GM21447 (cell line): ENCODE measurements around the gene PRG3.
"Not testable (repeated sequence)": the region's sequence is repeated elsewhere in the genome, so short reads cannot be mapped to it uniquely, and the experiment has no call there.

Source experiments
- ATAC-seq: cut with Tn5 transposase; IDR thresholded peaks from one replicate; pipeline ENCODE4 v1.9.1; 2021; ENCODE audit not compliant: unreplicated experiment

PRG3 gene

DNA sequence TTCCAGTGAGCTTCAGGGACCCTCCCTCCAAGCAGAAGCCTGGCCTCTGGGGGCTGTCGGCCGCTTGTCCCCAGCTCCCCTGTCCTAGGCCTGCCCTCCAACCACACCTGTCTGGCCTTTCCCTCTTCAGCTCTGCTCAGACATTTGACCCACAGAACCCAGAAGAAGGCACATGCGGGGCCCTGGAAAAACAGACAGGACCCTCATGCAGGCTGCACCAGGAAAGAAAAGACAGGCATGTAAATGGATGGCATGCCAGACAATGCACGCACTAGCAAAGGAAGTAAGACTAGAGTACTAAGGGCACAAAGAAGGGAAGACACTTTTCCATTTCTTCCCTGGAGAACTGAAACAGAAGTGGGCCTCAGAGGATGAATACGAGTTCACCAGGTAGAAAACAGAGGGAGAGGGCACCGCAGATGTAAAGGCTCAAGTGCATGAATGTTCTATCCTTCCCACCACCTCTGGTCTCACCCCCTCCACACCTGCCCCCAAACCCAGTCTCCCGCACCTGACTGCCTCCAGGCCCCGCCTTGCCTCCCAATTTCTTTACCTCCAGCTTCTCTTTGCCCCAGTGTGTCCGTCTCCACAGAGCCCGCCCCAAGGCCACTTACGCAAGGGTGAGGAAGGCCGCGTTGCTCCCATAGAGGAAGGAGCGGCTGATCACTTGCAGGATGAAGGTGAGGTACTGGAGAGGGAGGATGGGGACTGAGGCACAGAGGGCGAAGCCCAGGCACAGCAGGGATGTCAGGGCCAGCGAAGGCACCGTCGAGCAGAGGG, 28.6 kb upstream of the PRG3 start:
- ATAC-seq, result no peak

DNA sequence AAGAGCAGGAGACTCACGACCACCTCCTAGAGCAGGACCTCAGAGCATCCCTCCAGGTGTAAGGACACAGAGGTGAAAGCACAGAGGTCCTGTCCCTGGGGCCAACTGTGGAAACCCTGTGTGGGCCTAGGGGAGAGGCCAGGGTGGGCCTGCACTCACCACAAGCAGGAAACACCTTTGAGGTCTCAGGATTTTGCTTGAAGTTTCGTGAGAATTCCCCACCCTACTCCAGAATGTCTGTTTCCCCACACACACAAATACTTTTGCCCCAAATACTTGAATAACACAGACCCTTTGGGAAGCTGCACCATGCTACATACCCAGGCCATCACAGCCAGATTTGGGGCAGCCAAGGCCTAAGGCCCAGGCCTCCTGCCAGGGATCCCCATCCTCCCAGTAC, 27.8 kb upstream of the PRG3 start:
- no peak for ATAC-seq

DNA sequence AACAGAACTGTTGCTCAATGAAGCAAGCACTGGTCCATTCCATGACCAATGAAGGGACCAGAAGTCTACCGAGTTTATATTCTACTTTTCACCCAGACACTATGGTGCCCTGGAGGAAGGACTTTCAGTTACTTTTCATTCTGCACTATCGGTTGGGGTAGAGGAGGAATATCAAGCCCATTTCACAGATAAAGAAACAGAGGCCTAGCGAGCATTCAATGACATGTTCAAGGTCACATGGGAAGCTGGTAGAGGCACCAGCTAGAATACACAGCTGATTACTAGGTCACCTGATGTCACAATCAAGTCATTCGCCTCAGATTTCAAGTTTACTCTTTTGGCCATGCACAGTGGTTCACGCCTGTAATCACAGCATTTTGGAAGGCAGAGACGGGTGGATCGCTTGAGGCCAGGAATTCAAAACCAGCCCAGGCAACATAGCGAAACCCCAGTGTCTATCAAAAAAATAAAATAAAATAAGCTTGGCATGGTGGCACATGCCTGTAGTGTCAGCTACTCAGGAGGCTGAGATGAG, 27.1 kb upstream of the PRG3 start:
- no peak for ATAC-seq

DNA sequence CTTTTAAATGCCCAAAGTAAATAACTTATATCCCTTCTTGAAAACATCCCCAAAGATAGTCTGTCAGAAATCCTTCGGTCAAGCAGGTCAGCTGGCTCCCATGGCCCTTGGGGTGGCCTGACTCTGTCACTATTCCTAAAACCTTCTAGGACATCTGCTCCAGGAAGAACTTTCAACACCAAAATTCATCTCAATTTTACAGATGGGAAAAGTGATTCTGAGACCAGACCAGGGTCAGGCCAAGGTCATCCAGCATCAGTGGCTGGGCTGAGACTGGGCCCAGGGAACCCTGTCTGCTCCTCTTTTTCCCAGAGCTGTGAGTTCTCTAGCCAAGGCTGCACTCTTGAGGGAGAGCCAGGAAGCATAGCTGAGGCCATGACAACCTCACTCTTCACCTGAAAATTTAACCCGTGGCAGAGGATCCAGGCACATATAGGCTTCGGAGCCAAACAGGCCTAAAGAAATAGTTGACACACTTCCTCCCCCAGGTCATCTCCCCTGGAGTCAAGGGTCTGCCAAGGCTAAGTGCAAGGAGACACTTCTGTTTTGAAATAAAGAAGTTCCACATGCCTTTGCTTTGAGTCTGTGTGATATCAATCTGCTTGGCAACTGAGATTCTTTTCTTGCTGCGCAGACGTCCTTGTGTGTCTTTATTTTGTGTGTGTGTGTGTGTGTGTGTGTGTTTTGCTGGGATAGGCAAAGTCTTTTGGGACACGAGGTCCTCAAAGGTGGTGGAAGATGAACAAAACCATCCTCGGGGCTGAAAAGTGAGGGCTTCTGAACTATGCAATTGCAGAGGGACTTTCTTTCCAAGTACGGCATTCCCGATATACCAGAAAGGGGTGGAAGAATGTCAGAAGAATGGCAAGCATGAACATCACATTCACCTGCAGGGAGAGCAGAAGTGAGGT, 26.3 kb upstream of the PRG3 start:
- no peak for ATAC-seq

DNA sequence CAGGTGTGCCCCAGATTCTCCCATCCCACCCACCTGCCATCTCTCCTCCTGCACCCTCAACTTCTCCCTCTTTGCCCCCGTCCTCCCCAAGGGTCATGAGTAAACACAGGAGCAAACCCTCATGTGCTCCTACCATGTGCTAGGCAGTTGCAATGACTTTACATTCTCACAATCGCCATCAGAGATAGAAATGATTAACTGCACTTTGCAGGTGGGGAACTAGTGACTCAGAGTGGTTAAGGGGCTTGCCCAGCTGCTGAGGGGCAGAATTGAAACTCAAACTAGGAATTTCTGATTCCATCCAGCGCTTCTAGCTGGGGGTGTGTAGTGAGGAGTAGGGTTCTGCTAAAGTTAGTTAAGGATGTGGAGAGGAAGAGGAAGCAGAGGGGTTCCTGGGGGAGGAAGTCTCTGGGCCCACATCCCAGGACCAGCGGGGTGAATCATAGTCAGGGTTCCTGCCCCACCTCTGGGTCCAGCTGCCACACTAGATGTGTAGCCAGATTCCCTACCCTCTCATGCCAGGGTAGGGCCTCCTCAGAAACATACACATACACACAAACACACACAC, 25.5 kb upstream of the PRG3 start:
- peak; percentile 88 for ATAC-seq

DNA sequence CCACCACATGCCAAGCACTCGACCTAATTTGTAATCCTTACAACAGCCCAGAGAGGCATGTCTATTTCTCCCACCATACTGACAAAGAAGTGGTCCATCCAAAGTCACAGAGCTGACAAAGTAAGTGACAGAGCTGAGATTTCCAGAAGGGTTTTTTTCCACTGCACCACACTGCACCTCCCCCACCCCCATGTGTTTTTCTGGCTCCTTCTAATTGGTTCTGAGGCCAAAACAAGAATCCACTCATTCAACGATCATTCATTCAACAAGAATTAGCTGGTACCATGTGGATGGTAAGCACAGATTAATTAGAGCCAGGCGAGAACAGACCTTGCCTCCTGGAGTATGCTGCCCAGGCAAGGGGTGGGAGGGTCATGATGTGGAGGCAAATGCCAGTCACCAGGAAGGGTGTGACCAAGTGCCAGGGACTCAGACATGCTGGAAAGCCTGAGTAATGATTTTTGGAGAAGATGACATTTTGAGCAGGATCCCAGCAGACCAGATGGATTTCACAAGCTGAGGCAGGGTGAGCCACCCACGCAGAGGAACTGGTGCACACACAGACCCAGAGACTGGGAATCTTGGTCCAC, 24.4 kb upstream of the PRG3 start:
- ATAC-seq, result no peak

DNA sequence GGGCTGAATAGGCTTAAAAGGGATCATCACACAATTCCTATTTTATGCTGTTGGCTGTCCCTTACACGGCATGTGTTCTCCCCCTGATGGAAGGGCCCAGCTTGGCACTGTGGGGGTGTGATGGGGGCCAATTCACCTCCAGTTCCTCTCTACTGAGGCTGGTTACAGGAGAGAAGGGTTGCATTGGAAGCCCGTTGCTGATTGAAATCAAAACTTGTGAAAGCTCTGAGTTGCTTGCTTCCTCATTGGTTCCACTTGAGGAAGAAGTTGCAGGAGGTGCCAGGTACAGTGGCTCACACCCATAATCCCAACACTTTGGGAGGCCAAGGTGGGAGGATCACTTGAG, 22.8 kb upstream of the PRG3 start:
- ATAC-seq, result no peak

DNA sequence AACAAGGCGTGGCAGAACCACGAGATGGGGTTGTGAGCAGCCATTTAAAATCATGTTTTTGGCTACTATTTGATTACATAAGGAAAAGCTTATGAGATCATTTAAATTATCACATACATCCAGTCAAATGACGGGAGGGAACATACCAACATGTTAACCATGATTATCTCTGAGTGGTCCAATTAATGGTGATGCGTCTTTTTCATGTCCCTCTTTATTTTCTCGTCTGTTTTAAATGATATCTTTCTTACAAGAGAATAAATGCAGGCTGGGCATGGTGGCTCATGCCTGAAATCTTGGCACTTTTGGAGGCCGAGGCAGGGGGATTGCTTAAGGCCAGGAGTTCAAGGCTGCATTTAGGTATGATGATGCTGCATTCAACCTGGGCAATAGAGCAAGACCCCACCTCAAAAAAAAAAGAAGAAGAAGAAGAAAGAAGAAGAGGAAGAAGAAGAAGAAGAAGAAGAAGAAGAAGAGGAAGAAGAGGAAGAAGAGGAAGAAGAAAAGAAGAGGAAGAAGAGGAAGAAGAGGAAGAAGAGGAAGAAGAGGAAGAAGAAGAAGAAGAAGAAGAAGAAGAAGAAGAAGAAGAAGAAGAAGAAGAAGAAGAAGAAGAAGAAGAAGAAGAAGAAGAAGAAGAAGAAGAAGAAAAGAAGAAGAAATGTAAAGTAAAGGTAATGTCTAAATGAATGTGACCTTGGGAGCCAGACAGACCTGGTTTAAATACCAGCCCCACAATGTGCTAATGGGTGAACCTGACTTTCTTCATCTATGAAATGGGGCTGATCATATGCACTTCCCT, 22.3 kb upstream of the PRG3 start:
- ATAC-seq, result not testable (repeated sequence)

DNA sequence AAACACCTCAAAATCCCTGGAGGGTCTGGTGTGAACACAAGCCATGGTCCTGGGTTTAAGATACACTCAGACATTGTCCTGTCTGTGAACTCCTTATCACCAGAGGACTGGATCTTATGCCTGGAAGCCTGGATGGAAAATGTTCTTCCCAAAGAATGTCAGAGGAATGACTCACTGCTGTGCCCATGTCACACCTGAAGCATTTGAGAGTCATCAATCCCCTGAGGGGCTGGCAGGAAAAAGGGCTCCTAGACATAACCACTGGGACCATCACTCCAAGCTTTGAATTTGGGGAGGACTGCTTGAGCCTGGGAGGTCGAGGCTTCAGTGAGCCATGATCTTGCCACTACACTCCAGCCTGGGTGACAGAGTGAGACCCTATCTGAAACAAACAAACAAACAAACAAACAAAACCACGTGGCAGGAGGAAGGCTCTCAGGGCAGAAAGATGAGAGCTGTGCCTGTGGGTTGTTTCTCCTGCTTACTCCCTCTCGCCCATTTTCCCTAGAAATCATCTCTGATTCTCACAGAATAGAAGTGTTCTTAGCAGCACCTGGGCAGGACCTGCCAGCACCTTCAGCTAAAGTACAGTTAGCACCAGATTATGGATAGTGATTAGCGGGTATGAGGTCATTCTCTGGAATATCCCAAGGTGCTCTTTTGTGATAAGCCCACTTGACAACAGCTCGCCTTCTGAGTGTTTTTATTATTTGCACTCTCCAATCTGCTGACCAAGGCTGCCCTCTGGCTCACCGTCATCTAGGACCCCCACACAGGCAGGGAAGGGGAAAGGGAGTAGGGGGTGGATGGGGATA, 21.4 kb upstream of the PRG3 start:
- ATAC-seq, result no peak

DNA sequence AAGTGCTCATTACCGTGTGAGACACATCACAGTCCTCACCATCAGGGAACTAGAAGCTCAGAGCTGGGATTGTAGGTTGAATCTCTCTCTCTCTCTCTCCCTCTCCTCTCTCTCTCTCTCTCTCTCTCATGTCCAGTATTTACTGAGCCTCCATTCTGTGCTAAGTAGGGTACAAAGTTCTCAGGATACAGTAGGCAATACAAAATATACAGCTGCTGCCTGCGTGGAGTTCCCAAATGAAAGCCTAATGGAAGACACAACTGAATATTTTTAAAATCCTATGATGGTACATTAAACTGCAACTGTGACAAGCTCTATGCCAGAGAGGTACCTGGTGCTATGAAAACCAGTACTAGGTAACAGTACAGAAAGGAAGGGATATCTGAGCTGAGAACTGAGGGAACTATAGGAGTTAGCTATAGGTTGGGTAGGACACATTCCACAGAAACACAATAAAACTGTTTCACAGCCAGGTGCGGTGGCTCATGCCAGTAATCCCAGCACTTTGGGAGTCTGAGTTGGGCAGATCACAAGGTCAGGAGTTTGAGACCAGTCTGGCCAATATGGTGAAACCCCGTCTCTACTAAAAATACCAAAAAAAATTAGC, 19.1 kb upstream of the PRG3 start:
- ATAC-seq, result no peak

DNA sequence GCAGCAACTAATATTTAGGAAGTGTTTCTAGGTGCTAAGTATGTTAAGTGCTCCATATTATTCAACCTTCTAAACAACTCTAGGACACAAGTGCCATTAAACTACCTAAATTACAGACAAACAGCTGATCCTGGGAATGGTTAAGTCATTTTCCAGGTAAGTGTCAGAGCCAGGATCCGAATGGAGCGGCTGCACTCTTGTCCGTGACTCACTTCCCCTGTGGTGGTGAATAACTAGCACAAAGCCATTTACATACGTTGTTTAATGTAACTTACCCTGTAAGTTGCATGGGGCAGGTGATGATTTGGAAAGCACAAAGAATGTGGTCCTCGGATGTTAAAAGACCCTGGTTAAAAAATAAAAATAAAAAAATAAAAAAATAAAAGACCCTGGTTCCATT, 18.3 kb upstream of the PRG3 start:
- no peak for ATAC-seq

DNA sequence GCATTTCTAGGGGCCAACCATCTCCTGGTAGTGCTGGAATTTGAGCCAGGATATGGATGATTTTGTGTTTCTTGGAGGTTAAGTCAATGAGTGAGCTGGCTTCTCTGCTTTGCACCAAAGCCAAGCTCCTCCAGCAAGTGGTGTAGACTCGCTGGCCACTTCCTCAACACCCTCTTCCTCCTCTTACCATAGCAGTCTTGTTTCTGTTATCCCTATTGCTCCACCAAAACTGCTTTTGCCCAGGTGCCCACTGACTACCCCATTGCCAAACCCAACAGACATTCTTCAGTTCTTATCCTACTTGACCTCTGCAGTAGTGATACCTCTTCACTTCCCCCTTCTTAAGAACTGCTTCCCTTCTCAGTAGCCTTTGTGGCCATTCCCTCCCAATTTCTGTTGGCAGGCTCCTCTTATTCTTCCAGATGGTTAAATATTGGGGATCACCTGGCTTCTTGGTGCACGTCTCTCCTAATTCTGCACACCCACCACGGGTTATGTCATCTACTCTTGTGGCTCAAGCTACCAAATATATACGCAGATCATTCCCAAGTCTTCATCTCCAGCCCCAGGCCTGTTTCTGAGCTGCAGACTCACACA, 16.5 kb upstream of the PRG3 start:
- no peak for ATAC-seq

DNA sequence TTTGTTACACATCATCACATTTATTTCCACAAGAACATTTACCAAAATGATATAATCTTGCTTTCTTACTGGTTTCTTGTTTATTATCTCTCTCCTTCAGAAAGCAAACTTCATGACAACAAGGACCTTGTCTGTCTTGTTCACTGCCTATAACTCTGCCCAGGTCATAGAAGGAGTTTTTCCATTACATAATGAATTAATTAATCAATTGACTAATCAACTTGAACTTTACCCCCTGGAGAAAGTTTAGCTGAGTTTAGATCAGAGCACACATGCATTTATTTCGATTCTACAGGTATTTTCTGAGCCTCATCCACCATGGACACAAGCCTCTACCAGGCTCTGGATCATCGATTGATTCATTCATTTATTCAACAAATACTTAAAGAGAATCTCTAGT, 15.8 kb upstream of the PRG3 start:
- ATAC-seq, result no peak

DNA sequence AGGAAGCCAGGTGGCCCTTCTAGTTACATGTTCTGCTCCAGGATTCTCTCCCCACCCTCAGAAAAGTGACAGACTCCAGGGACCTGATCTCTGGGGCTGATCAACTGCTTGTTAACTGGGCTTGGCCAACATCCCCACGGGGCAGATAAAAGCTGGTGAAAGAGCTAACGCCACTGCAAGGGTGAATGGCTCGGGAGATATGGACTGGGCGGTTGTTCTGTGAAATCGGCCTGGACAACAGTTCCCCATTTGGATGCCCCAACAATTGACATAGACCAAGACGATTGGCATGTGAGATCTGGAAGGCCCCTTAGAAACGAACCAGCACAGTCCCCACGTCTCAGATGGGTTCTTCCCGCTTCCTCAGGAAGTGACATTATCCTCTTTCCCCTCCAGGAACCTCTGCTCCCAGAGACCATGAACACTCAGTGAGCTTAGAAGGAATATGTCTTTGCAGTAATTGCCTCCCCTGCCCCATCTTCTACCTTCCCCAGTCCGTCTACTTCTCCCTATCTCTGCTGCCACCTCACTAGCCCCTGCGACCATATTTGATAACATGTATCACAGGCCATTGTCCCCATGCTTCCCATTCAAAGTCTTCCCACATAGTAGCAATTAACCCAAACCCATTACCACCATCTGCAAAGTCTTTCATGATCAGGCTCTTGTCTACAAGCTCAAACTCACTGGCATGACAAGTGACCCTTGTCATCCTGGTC, 15.1 kb upstream of the PRG3 start:
- ATAC-seq, result no peak

DNA sequence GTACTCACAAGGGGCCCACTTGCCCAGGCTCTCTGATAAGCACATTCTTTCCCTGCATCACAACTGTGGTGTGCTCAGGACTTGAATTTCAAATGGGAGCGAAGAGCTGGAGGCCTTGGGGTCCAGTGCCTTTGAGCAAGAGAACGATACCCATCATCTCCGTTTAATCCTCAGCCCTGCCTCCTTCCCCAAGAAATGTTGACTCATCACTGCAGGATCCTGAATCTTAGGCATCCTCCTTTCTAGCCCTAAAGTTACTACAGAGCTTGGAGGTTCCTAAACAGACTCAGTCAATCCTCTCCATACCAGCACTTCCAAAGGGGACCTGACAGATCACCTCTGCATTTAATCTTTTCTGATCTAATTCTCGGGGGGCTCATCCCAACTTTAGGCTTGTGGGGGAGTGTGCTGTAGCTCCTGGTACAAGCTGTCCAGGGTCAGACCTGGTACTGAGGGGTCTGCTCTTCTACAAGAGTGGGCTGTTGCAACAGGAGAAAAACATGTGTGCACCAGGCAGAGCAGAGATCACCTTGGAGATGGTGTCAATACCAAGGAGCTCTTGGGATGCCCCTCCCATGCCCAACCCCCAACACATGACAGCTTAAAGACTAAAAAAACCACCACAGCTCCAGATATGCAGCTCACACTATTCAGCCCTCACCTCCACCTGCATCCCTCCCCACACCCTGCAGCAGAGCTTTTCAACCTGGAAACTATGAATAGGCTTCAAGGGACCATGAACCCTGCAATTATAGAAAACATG, 13.4 kb upstream of the PRG3 start:
- ATAC-seq, result no peak

DNA sequence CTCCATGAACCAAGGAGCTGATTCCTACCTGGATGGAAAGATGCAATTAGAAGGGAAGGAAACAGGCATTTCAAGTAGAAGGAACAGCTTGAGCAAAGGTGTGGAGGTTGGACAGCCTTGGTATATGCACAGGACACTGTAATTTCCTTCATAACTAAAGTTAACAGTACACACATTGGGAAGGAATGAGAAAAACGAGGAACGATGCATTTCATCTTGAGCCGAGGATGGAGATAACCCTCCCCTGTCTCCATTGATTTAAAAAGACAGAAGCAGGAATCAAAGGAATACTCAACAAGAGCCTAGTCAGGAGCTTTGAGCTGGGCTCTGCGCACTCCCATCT, 11.8 kb upstream of the PRG3 start:
- no peak for ATAC-seq

DNA sequence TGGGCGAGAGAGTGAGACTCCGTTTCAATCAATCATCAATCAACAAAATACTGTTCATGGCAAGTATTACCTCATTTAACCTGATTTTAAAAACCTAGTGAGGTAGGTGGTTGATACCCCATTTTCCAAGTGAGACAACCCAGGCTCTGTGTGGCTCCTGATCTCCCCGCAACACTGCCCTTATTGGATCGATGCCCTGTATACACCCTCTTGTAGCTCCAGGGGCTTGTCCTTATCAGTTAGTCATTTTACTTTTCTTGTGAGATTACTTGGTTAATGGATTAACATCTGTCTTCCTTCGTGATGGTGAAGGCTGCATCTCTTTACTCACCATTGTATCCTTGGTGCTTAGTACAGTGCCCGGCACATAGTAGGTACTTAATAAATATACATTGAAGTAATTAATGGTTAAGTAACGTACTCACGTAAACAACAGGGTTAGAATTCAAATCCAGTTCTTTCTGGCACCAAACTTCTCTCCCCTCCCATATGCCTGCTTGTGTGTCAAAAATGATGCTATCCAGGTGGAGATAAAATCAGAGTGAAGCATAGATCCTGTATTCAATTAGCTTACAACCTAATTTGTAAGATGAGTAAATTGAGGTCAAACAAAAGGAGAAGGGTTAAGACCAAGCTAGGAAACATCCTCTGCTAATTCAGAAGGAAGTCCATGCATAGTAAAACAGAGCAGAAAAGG, 11.3 kb upstream of the PRG3 start:
- ATAC-seq, result no peak
